K562 (cell line): ENCODE data around the gene PUM1.

Experiments
- CLOCK ChIP-seq: fragments of 250-450 bp; sonication (Bioruptor Pico); IDR thresholded peaks from 2 replicates; pipeline ENCODE4 v1.4.0; 2020; ENCODE audit warnings: mild to moderate bottlenecking, moderate library complexity, borderline replicate concordance
- CTCF ChIP-seq, 3 experiments: IDR thresholded peaks in 2 of 3; conservative IDR thresholded peaks in 1 of 3; 2 replicates each; pipeline ENCODE4 v1.5.1; 2011 to 2012; ENCODE audit warnings: low read length in 3 of 3, mild to moderate bottlenecking in 3 of 3, control low read depth in 2 of 3, improper control_type of control experiment in 1 of 3, inconsistent platforms in 1 of 3, low read depth in 1 of 3, mixed read lengths in 1 of 3, moderate library complexity in 1 of 3; ENCODE audit not compliant: insufficient read depth in 2 of 3
- FOS ChIP-seq: IDR thresholded peaks from 3 replicates; pipeline ENCODE4 v1.6.1; 2011; ENCODE audit not compliant: insufficient read length; ENCODE audit errors: extremely low read depth
- MAX ChIP-seq: sonication (generic); formaldehyde crosslinking; IDR thresholded peaks from 2 replicates; pipeline ENCODE4 v1.9.0; 2022; ENCODE audit warnings: mild to moderate bottlenecking, missing genetic modification reagents
- MNT ChIP-seq, 2 experiments: fragments of 450-650 bp; conservative IDR thresholded peaks; 2 replicates each; pipeline ENCODE4 v1.6.1; 2017; ENCODE audit warnings: mild to moderate bottlenecking in 2 of 2, moderate library complexity in 2 of 2
- MXI1 ChIP-seq: IDR thresholded peaks from 2 replicates; pipeline ENCODE4 v1.6.1; 2011; ENCODE audit warnings: low read depth, mild to moderate bottlenecking, improper control_type of control experiment, low read length
- SRF ChIP-seq, 2 experiments: fragments of 250-450, 450-650 bp in 1 of 2; sonication (Bioruptor Pico) in 1 of 2; sonication (generic) in 1 of 2; formaldehyde crosslinking; IDR thresholded peaks; 2 replicates each; pipeline versions ENCODE4 v1.5.0 to v1.5.1; 2020 to 2022; ENCODE audit warnings: mild to moderate bottlenecking in 1 of 2, missing genetic modification reagents in 1 of 2
- TBL1XR1 ChIP-seq, 2 experiments: IDR thresholded peaks; 2 replicates each; pipeline ENCODE4 v1.6.1; 2012; ENCODE audit warnings: improper control_type of control experiment in 2 of 2, low read length in 2 of 2, mild to moderate bottlenecking in 1 of 2
- TFAM ChIP-seq: fragments of 250-450 bp; sonication (Bioruptor Pico); conservative IDR thresholded peaks from 2 replicates; pipeline ENCODE4 v1.5.0; 2021; ENCODE audit warnings: mild to moderate bottlenecking, moderate library complexity
- TF ChIP-seq, protein P1 (sequence below), 3 experiments: fragments of 200-800 bp in 1 of 3; fragments of 250-450 bp in 1 of 3; fragments of 450-650 bp in 1 of 3; sonication (Bioruptor Pico) in 1 of 3; sonication (Bioruptor generic) in 1 of 3; formaldehyde crosslinking in 1 of 3; IDR thresholded peaks; 2 replicates each; pipeline versions ENCODE4 v1.6.1 to v1.8.0; 2016 to 2022; ENCODE audit warnings: mild to moderate bottlenecking in 2 of 3, missing genetic modification characterization in 2 of 3, missing compliant biosample characterization in 1 of 3, moderate library complexity in 1 of 3

- TF ChIP-seq CTCF (IDR thresholded peaks at IDR 0.05 in 2 of 3, conservative IDR thresholded peaks at IDR 0.05 in 1 of 3; ENCODE audit: insufficient read depth in 2 of 3, low read depth in 1 of 3, low read length in 3 of 3) (no peak), TBL1XR1 (IDR thresholded peaks at IDR 0.05; ENCODE audit: low read length in 2 of 2) (no peak), CLOCK (CRISPR knock-in tag) (no peak), MAX (CRISPR knock-in tag) (no peak), FOS (no peak), SRF (CRISPR knock-in tag; IDR thresholded peaks at IDR 0.05) (no peak), MXI1 (no peak), TFAM (CRISPR knock-in tag) (no peak), MNT (conservative IDR thresholded peaks at IDR 0.05) (no peak)
- TF ChIP-seq, protein P1, sequence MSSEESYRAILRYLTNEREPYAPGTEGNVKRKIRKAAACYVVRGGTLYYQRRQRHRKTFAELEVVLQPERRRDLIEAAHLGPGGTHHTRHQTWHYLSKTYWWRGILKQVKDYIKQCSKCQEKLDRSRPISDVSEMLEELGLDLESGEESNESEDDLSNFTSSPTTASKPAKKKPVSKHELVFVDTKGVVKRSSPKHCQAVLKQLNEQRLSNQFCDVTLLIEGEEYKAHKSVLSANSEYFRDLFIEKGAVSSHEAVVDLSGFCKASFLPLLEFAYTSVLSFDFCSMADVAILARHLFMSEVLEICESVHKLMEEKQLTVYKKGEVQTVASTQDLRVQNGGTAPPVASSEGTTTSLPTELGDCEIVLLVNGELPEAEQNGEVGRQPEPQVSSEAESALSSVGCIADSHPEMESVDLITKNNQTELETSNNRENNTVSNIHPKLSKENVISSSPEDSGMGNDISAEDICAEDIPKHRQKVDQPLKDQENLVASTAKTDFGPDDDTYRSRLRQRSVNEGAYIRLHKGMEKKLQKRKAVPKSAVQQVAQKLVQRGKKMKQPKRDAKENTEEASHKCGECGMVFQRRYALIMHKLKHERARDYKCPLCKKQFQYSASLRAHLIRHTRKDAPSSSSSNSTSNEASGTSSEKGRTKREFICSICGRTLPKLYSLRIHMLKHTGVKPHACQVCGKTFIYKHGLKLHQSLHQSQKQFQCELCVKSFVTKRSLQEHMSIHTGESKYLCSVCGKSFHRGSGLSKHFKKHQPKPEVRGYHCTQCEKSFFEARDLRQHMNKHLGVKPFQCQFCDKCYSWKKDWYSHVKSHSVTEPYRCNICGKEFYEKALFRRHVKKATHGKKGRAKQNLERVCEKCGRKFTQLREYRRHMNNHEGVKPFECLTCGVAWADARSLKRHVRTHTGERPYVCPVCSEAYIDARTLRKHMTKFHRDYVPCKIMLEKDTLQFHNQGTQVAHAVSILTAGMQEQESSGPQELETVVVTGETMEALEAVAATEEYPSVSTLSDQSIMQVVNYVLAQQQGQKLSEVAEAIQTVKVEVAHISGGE (CRISPR knock-in tag; IDR thresholded peaks at IDR 0.05) = no peak
Observed at GRCh38 chr1:31110846-31111245, 45.3 kb upstream of the PUM1 start.
